A673 (cell line): ENCODE measurements around the gene LPP.

Experiments used
- CTCF ChIP-seq: fragments of 300-800, 200-600 bp; sonication (generic); conservative IDR thresholded peaks from 2 replicates; pipeline ENCODE4 v1.5.1; 2017; ENCODE audit warnings: low read depth, mild to moderate bottlenecking, antibody characterized with exemption, low read length, moderate library complexity, mixed read lengths
- EZH2 ChIP-seq: fragments of 200-600 bp; sonication (generic); IDR thresholded peaks from 2 replicates; pipeline ENCODE4 v1.6.1; 2017; ENCODE audit warnings: borderline replicate concordance, low read depth, mild to moderate bottlenecking, mixed read lengths, antibody characterized with exemption, low read length; ENCODE audit not compliant: poor library complexity, severe bottlenecking

DNA sequence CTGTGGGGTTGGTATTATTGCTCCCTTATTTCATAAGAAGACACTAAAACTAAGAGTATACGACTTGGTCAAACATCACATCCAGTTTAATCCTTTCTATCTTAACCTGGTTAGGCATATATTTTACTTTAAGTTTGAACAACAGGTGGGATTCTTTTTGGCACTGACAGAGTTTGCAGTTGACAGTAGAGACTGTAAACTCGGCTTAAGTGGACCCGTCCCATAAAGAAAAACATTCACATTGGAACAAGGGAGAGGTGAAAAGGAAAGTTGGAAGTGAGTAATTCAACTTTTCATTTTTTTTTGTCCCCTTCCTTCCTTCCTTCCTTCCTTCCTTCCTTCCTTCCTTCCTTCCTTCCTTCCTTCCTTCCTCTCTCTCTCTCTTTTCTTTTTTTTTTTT, 355.4 kb downstream of the LPP start:
- TF ChIP-seq CTCF (no peak), EZH2 (no peak)
